K562 (cell line): ENCODE results near the gene SFXN5. TPM values are rescaled to one million over a fixed set of nuclear protein-coding genes. Genes with fewer than 3 reads are reported as not detected.

Source experiments
- CREB1 ChIP-seq, 2 experiments: sonication (generic) in 1 of 2; formaldehyde crosslinking in 1 of 2; IDR thresholded peaks; 2 replicates each; pipeline versions ENCODE4 v1.6.1 to v1.8.0; 2012 to 2022; ENCODE audit warnings: inconsistent platforms in 1 of 2, mild to moderate bottlenecking in 1 of 2, missing genetic modification reagents in 1 of 2, moderate library complexity in 1 of 2
- NFE2L1 ChIP-seq: fragments of 450-650 bp; IDR thresholded peaks from 2 replicates; pipeline ENCODE4 v1.6.1; 2016; ENCODE audit warnings: missing genetic modification characterization, low read depth, mild to moderate bottlenecking, missing compliant biosample characterization, moderate library complexity, borderline replicate concordance
- NRF1 ChIP-seq, 2 experiments: fragments of 450-650 bp; IDR thresholded peaks in 1 of 2; conservative IDR thresholded peaks in 1 of 2; 2 replicates each; pipeline ENCODE4 v1.6.1; 2014; ENCODE audit warnings: mild to moderate bottlenecking in 2 of 2
- POLR2G ChIP-seq: fragments of 200-400 bp; formaldehyde crosslinking; IDR thresholded peaks from 2 replicates; pipeline ENCODE4 v1.6.1; 2017; ENCODE audit warnings: low read depth, mild to moderate bottlenecking, antibody characterized with exemption, low read length, moderate library complexity
- SIN3A ChIP-seq, 2 experiments: fragments of 150-350 bp in 1 of 2; IDR thresholded peaks; 2 replicates each; pipeline ENCODE4 v1.6.1; 2011 to 2016; ENCODE audit warnings: borderline replicate concordance in 2 of 2, low read depth in 2 of 2, low read length in 2 of 2, mild to moderate bottlenecking in 2 of 2, moderate library complexity in 2 of 2; ENCODE audit not compliant: control insufficient read depth in 1 of 2
- TAF1 ChIP-seq: IDR thresholded peaks from 2 replicates; pipeline ENCODE4 v1.6.1; 2011; ENCODE audit warnings: mild to moderate bottlenecking, low read length, moderate library complexity; ENCODE audit not compliant: insufficient read depth, control insufficient read depth, severe bottlenecking; ENCODE audit errors: extremely low read depth
- TAF15 ChIP-seq: fragments of 200-400 bp; formaldehyde crosslinking; IDR thresholded peaks from 2 replicates; pipeline ENCODE4 v1.6.1; 2017; ENCODE audit warnings: mild to moderate bottlenecking, low read depth, low read length, moderate library complexity
- TGIF2 ChIP-seq: sonication (generic); formaldehyde crosslinking; IDR thresholded peaks from 2 replicates; pipeline ENCODE4 v1.8.1; 2022; ENCODE audit warnings: mild to moderate bottlenecking, missing genetic modification reagents, moderate library complexity
- ZNF143 ChIP-seq: sonication (generic); formaldehyde crosslinking; IDR thresholded peaks from 2 replicates; pipeline ENCODE4 v1.9.0; 2022; ENCODE audit warnings: mild to moderate bottlenecking, missing genetic modification reagents
- ZNF197 ChIP-seq: fragments of 200-800 bp; sonication (Bioruptor generic); IDR thresholded peaks from 2 replicates; pipeline ENCODE4 v1.6.1; 2016; ENCODE audit warnings: low read depth, missing genetic modification characterization, missing compliant biosample characterization
- ZNF212 ChIP-seq: fragments of 450-650 bp; formaldehyde crosslinking; IDR thresholded peaks from 2 replicates; pipeline ENCODE4 v1.4.0; 2020; ENCODE audit warnings: mild to moderate bottlenecking
- ZNF263 ChIP-seq: sonication (generic); formaldehyde crosslinking; IDR thresholded peaks from 2 replicates; pipeline ENCODE4 v1.8.0; 2022; ENCODE audit warnings: mild to moderate bottlenecking, missing genetic modification reagents, borderline replicate concordance
- ZNF586 ChIP-seq: fragments of 450-650 bp; formaldehyde crosslinking; conservative IDR thresholded peaks from 2 replicates; pipeline ENCODE4 v1.4.0; 2020; ENCODE audit warnings: mild to moderate bottlenecking, moderate library complexity
- ZZZ3 ChIP-seq: fragments of 450-650 bp; IDR thresholded peaks from 2 replicates; pipeline ENCODE4 v1.6.1; 2016; ENCODE audit warnings: antibody characterized with exemption, mild to moderate bottlenecking, moderate library complexity
- polyA plus RNA-seq, 8 experiments: library from polyadenylated mRNA; depleted of rRNA in 4 of 8; stranded (reverse) in 5 of 8; unstranded in 3 of 8; fragments of >200 nt; fragmentation: Nextera tagmentation in 2 of 8; fragmentation: Illumina TruSeq in 1 of 8; extraction: Ambion mirVana in 2 of 8; extraction: Trizol in 1 of 8; gene quantifications; 2 replicates each; pipeline versions ENCODE4 v1.2.1 to v1.2.3, GENCODE V29; 2011 to 2014; ENCODE audit warnings: inconsistent platforms in 1 of 8, missing spikeins in 1 of 8
- total RNA-seq, 7 experiments: library from RNA; depleted of rRNA in 6 of 7; stranded (reverse); fragments of >200 nt in 6 of 7; fragmentation: Illumina TruSeq in 2 of 7; extraction: Trizol in 2 of 7; gene quantifications; 2 replicates each; pipeline versions ENCODE4 v1.2.1 to v1.2.3, GENCODE V29; 2011 to 2021; ENCODE audit warnings: low replicate concordance in 1 of 7
- TF ChIP-seq, protein P1 (sequence below): fragments of 200-800 bp; sonication (Bioruptor generic); IDR thresholded peaks from 2 replicates; pipeline ENCODE4 v1.6.1; 2016; ENCODE audit warnings: missing genetic modification characterization, missing compliant biosample characterization
- TF ChIP-seq, protein P2 (sequence below): sonication (generic); formaldehyde crosslinking; IDR thresholded peaks from 2 replicates; pipeline ENCODE4 v1.8.0; 2022; ENCODE audit warnings: mild to moderate bottlenecking, missing genetic modification reagents
- TF ChIP-seq, protein P3 (sequence below): fragments of 450-650 bp; formaldehyde crosslinking; IDR thresholded peaks from 2 replicates; pipeline ENCODE4 v1.4.0; 2020; ENCODE audit warnings: mild to moderate bottlenecking, moderate library complexity

Gene SFXN5
- total and polyA plus RNA-seq, 9 of the 15 experiments (the other 6 are each of a cell fraction or from before 2014, with no cell fraction given), result 8.3 to 22.6 (median 16.0) TPM

DNA sequence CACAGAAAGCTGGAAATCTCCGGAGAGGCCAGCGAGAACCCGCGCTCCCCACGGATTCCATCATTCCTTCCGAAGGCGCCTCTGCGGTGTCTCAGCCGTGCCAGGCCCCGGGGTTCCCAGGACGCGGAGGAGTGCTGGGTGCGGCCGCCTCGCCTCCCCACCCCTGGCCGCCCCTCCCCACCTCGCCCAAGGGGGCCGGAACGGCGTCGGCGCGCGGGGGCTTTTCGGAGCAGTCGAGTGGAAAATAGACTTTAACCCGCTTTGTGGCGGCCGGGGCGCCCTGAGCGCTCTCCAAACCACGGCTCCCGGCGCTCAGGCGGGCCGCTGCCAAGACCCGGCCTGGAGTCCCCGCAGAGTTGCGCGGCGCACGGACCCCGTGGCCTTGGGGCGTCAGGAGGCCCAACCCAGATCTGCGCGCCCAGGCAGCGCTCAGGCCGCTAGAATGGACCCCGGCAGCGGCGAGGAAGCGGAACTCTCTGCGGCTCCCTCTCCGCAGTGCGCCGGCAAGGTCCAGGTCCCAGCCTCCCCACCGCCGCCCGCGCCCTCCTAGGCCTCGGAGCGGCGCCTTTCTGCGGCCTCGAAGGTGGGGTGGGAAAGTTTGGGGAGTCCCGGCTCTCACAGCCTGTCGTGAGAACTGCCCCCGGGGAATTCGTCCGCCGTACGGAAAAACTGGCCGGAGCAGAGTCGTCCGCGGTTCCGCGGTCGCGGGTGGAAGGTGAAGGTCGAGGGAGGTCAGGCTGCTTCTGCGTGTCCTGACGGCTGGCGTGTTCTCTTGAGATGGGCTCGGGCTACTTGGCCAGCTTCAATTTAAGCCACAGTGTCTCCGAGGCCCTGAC is 155.4 kb downstream of the SFXN5 start (continued):
- TF ChIP-seq, protein P1, sequence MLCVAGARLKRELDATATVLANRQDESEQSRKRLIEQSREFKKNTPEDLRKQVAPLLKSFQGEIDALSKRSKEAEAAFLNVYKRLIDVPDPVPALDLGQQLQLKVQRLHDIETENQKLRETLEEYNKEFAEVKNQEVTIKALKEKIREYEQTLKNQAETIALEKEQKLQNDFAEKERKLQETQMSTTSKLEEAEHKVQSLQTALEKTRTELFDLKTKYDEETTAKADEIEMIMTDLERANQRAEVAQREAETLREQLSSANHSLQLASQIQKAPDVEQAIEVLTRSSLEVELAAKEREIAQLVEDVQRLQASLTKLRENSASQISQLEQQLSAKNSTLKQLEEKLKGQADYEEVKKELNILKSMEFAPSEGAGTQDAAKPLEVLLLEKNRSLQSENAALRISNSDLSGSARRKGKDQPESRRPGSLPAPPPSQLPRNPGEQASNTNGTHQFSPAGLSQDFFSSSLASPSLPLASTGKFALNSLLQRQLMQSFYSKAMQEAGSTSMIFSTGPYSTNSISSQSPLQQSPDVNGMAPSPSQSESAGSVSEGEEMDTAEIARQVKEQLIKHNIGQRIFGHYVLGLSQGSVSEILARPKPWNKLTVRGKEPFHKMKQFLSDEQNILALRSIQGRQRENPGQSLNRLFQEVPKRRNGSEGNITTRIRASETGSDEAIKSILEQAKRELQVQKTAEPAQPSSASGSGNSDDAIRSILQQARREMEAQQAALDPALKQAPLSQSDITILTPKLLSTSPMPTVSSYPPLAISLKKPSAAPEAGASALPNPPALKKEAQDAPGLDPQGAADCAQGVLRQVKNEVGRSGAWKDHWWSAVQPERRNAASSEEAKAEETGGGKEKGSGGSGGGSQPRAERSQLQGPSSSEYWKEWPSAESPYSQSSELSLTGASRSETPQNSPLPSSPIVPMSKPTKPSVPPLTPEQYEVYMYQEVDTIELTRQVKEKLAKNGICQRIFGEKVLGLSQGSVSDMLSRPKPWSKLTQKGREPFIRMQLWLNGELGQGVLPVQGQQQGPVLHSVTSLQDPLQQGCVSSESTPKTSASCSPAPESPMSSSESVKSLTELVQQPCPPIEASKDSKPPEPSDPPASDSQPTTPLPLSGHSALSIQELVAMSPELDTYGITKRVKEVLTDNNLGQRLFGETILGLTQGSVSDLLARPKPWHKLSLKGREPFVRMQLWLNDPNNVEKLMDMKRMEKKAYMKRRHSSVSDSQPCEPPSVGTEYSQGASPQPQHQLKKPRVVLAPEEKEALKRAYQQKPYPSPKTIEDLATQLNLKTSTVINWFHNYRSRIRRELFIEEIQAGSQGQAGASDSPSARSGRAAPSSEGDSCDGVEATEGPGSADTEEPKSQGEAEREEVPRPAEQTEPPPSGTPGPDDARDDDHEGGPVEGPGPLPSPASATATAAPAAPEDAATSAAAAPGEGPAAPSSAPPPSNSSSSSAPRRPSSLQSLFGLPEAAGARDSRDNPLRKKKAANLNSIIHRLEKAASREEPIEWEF (CRISPR knock-in tag), result no peak
- no peak for TF ChIP-seq ZNF586
- peak; percentile 35; the same call in 1 of the 2 replicates for TF ChIP-seq POLR2G
- no peak for TF ChIP-seq ZNF212 (CRISPR knock-in tag)
- TF ChIP-seq SIN3A (IDR thresholded peaks at IDR 0.05; ENCODE audit: borderline replicate concordance in 2 of 2, control insufficient read depth in 1 of 2, low read depth in 2 of 2, low read length in 2 of 2), result no peak
- TF ChIP-seq ZZZ3, result no peak
- TF ChIP-seq ZNF197 (CRISPR knock-in tag), result no peak
- TF ChIP-seq, protein P2, sequence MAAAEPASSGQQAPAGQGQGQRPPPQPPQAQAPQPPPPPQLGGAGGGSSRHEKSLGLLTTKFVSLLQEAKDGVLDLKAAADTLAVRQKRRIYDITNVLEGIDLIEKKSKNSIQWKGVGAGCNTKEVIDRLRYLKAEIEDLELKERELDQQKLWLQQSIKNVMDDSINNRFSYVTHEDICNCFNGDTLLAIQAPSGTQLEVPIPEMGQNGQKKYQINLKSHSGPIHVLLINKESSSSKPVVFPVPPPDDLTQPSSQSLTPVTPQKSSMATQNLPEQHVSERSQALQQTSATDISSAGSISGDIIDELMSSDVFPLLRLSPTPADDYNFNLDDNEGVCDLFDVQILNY, result no peak
- no peak for TF ChIP-seq TAF15
- no peak for TF ChIP-seq TAF1
- TF ChIP-seq ZNF143 (CRISPR knock-in tag), result no peak
- TF ChIP-seq, protein P3, sequence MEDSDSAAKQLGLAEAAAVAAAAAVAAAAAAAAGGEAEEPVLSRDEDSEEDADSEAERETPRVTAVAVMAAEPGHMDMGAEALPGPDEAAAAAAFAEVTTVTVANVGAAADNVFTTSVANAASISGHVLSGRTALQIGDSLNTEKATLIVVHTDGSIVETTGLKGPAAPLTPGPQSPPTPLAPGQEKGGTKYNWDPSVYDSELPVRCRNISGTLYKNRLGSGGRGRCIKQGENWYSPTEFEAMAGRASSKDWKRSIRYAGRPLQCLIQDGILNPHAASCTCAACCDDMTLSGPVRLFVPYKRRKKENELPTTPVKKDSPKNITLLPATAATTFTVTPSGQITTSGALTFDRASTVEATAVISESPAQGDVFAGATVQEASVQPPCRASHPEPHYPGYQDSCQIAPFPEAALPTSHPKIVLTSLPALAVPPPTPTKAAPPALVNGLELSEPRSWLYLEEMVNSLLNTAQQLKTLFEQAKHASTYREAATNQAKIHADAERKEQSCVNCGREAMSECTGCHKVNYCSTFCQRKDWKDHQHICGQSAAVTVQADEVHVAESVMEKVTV (CRISPR knock-in tag), result no peak
- no peak for TF ChIP-seq CREB1 (IDR thresholded peaks at IDR 0.05)
- TF ChIP-seq CREB1 (CRISPR knock-in tag; IDR thresholded peaks at IDR 0.05), result no peak
- no peak for TF ChIP-seq NRF1 (conservative IDR thresholded peaks at IDR 0.05 in 1 of 2, IDR thresholded peaks at IDR 0.05 in 1 of 2)
- TF ChIP-seq ZNF263 (CRISPR knock-in tag), result no peak
- TF ChIP-seq NFE2L1 (tag), result no peak
- TF ChIP-seq TGIF2, result no peak
